ENCODE data around the gene CYB5B.

The CYB5B gene

GRCh38 chr16:69500496-69500895 lies 76.1 kb downstream of the CYB5B start:
- no peaks in the 10 kb centered on the region for H3K36me3 ChIP-seq (ENCODE audit: control insufficient read depth, insufficient read depth, low read length)
- H3K27me3 ChIP-seq (ENCODE audit: control insufficient read depth, insufficient read depth, low read length): no peaks in the 10 kb centered on the region
- no peaks in the 10 kb centered on the region for H3K9me3 ChIP-seq (ENCODE audit: control insufficient read depth, insufficient read depth, low read length)
- no peaks in the 10 kb centered on the region for H3K4me1 ChIP-seq (ENCODE audit: control insufficient read depth, insufficient read depth, low read length)
- no peak overlapping the region for H3K27ac ChIP-seq (ENCODE audit: low read length)
- H3K4me3 ChIP-seq (ENCODE audit: low read length): no peak overlapping the region
- no CpG with 5 or more reads among the region's 4 CpGs for WGBS (ENCODE audit: insufficient coverage, insufficient read length)
- DNase-seq (ENCODE audit: low read depth, low spot score): no peak

DNA sequence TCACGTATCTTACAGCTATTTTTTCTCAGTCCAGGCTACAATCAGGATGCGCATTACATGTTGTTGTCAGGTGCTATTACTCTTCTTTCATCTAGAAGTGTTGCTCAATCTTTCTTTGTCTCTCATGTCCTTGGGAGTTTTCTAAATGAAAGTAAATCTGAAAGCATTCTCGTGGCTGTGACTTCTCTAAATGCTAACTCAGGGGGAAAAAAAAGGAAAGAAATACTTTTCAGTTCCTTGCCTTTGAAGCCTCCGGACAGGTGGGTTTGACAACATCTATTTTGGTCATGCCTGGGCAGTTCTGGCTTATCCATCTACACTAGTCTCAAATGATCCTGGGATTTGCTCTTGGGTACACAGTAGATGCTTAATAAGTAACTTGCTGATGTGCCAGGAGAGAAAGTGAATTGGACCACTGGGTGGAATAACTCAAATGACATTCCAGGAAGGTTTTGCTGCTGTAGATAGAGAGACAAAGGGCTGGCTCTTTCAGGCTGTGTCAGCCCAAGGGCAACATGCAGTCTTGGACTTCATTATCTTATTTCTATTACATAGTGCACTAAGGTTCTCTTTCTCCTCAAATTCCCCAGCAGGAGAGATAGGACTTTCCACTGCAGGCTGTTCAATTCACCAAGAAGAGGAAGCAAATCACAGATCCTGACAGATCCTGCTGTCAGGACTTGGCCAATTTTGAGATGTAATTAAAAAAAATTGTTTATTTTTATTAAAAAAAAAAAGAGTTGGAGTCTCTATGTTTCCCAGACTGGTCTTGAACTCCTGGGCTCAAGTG lies 77.7 kb downstream of the CYB5B start:
- no peaks in the 10 kb centered on the region for H3K27me3 ChIP-seq (ENCODE audit: control insufficient read depth, insufficient read depth, low read length)
- DNase-seq (ENCODE audit: low read depth, low spot score): no peak
- WGBS (ENCODE audit: insufficient coverage, insufficient read length): no CpG with 5 or more reads among the region's 4 CpGs
- no peaks in the 10 kb centered on the region for H3K36me3 ChIP-seq (ENCODE audit: control insufficient read depth, insufficient read depth, low read length)
- no peak overlapping the region for H3K27ac ChIP-seq (ENCODE audit: low read length)
- no peaks in the 10 kb centered on the region for H3K4me1 ChIP-seq (ENCODE audit: control insufficient read depth, insufficient read depth, low read length)
- H3K9me3 ChIP-seq (ENCODE audit: control insufficient read depth, insufficient read depth, low read length): no peaks in the 10 kb centered on the region
- no peak overlapping the region for H3K4me3 ChIP-seq (ENCODE audit: low read length)

DNA sequence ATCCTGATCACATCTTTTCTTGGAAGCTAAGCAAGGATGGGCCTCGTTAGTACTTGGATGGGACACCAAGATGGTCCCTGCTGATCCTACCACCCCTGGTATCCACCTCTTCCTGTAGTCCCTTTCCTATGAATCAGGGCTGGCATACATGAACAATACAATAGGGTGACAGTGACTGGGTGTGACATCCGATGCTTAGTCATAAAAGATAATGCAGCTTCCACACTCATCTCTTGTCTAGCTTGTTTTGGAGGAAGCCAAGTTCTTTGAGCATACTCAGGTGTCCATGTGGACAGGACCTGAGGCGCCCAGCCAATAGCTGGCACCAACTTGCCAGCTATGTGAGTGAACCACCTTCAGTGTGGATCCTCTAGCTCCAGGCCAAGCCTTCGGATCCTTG lies 78.8 kb downstream of the CYB5B start:
- WGBS (ENCODE audit: insufficient coverage, insufficient read length): no CpG with 5 or more reads among the region's 4 CpGs
- no peaks in the 10 kb centered on the region for H3K27me3 ChIP-seq (ENCODE audit: control insufficient read depth, insufficient read depth, low read length)
- no peaks in the 10 kb centered on the region for H3K9me3 ChIP-seq (ENCODE audit: control insufficient read depth, insufficient read depth, low read length)
- no peaks in the 10 kb centered on the region for H3K36me3 ChIP-seq (ENCODE audit: control insufficient read depth, insufficient read depth, low read length)
- no peak for DNase-seq (ENCODE audit: low read depth, low spot score)
- no peaks in the 10 kb centered on the region for H3K4me1 ChIP-seq (ENCODE audit: control insufficient read depth, insufficient read depth, low read length)
- H3K4me3 ChIP-seq (ENCODE audit: low read length): no peak overlapping the region
- no peak overlapping the region for H3K27ac ChIP-seq (ENCODE audit: low read length)

DNA sequence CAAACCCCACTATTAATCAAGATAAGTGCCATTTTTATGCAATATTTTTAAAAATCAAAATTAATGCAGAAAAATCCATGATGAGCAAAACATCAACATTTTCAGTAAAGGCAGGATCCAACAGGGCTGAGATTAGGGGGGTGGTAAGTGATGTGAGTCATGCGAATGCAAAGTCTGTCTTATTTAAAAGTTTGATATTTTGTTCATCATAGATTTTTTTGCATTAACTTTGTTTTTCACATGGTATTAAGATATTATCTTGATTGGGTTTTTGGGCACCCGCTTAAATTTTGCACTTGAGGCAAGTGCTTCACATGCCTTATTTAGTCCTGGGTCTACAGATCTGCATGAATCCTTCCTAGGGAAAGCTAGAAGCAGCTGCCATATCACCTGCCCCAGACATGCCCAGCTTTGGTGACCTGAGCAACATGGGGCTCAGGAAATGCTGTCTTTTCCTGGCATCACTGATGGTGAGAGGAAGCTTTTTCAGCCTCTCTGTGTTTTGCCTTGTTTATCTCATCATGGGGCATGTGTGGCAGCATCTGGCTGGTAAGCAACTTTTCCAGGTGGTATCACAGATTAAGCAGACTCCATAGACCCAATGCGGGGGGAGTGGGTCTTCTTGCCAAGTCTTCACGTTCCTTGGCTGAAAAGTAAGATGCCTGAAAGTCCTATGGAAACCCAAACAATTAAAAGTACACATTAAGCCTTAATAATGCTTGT lies 83.8 kb downstream of the CYB5B start:
- DNase-seq (ENCODE audit: low read depth, low spot score): no peak
- H3K9me3 ChIP-seq (ENCODE audit: control insufficient read depth, insufficient read depth, low read length): no peaks in the 10 kb centered on the region
- no peak overlapping the region for H3K4me3 ChIP-seq (ENCODE audit: low read length)
- H3K36me3 ChIP-seq (ENCODE audit: control insufficient read depth, insufficient read depth, low read length): no peaks in the 10 kb centered on the region
- H3K4me1 ChIP-seq (ENCODE audit: control insufficient read depth, insufficient read depth, low read length): no peaks in the 10 kb centered on the region
- H3K27ac ChIP-seq (ENCODE audit: low read length): no peak overlapping the region
- WGBS (ENCODE audit: insufficient coverage, insufficient read length): no CpG with 5 or more reads among the region's 4 CpGs
- H3K27me3 ChIP-seq (ENCODE audit: control insufficient read depth, insufficient read depth, low read length): no peaks in the 10 kb centered on the region

GRCh38 chr16:69509125-69509524 lies 84.7 kb downstream of the CYB5B start:
- H3K4me1 ChIP-seq (ENCODE audit: control insufficient read depth, insufficient read depth, low read length): no peaks in the 10 kb centered on the region
- DNase-seq (ENCODE audit: low read depth, low spot score): no peak
- no peak overlapping the region for H3K4me3 ChIP-seq (ENCODE audit: low read length)
- no peak overlapping the region for H3K27ac ChIP-seq (ENCODE audit: low read length)
- whole genome bisulfite sequencing (ENCODE audit: insufficient coverage, insufficient read length): no CpG with 5 or more reads among the region's 5 CpGs
- H3K36me3 ChIP-seq (ENCODE audit: control insufficient read depth, insufficient read depth, low read length): no peaks in the 10 kb centered on the region
- H3K9me3 ChIP-seq (ENCODE audit: control insufficient read depth, insufficient read depth, low read length): no peaks in the 10 kb centered on the region
- no peaks in the 10 kb centered on the region for H3K27me3 ChIP-seq (ENCODE audit: control insufficient read depth, insufficient read depth, low read length)

DNA sequence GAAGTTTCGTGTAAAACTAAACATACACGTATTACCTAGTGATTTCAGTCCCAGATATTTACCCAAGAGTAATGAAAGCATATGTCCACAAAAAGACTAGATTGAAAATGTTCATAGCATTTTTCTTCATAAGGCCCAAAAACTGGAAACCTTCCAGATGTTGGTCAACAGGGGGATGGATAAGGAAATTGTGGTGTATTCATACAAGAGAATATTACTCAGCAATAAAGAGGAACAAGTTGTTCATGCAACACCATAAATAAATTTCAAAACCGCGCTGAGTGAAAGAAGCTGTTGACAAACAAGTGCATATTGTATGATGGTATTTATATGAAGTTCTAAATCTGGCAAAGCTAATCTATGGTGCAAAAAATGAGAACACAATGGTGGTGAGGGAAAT lies 87.2 kb downstream of the CYB5B start:
- no peak for DNase-seq (ENCODE audit: low read depth, low spot score)
- Histone ChIP-seq H3K27ac (ENCODE audit: low read length) (no peak overlapping the region), H3K4me1 (ENCODE audit: control insufficient read depth, insufficient read depth, low read length) (no peaks in the 10 kb centered on the region), H3K4me3 (ENCODE audit: low read length) (no peak overlapping the region), H3K27me3 (ENCODE audit: control insufficient read depth, insufficient read depth, low read length) (no peaks in the 10 kb centered on the region), H3K9me3 (ENCODE audit: control insufficient read depth, insufficient read depth, low read length) (no peaks in the 10 kb centered on the region), H3K36me3 (ENCODE audit: control insufficient read depth, insufficient read depth, low read length) (no peaks in the 10 kb centered on the region)
- WGBS (ENCODE audit: insufficient coverage, insufficient read length): no CpG with 5 or more reads among the region's 4 CpGs

DNA sequence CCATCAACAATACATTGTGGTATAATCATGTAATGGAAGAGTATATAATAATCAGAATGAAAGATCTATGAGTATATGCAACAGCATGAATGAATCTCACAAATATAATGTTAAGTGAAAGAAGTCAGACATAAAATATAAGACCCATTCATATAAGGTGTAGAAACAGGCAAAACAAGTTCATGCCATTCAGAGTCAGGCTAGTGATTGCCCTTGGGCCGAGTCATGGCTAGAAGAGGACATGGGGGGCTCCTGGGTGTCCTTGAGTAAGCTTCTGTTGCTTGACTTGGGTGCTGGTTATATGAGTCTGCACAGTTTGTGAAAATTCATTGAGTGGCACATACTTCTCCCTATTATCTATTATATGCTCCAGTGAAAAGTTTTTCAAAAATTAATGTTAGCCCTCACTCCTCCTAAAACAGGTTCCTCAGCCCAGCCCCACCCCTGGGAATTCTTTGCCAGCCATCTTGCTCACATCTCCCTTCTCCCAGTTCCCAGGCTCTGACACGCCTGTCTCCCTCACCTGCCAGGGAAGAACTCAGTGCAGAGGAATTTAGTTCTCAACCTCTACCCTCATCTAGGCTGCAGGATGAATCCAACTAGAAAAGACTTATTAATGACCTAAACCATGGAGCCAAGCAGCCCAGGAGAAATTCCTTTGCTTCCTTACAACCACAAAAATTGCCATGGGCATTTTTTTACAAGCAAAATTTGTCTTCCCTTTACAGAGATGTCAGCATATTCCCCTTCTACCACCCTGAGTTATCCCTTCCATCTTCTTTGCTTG lies 89.0 kb downstream of the CYB5B start:
- Histone ChIP-seq H3K36me3 (ENCODE audit: control insufficient read depth, insufficient read depth, low read length) (no peaks in the 10 kb centered on the region), H3K27ac (ENCODE audit: low read length) (no peak overlapping the region), H3K4me1 (ENCODE audit: control insufficient read depth, insufficient read depth, low read length) (no peaks in the 10 kb centered on the region), H3K4me3 (ENCODE audit: low read length) (no peak overlapping the region), H3K9me3 (ENCODE audit: control insufficient read depth, insufficient read depth, low read length) (no peaks in the 10 kb centered on the region), H3K27me3 (ENCODE audit: control insufficient read depth, insufficient read depth, low read length) (no peaks in the 10 kb centered on the region)
- no peak for DNase-seq (ENCODE audit: low read depth, low spot score)
- WGBS (ENCODE audit: insufficient coverage, insufficient read length): no CpG with 5 or more reads among the region's 2 CpGs

DNA sequence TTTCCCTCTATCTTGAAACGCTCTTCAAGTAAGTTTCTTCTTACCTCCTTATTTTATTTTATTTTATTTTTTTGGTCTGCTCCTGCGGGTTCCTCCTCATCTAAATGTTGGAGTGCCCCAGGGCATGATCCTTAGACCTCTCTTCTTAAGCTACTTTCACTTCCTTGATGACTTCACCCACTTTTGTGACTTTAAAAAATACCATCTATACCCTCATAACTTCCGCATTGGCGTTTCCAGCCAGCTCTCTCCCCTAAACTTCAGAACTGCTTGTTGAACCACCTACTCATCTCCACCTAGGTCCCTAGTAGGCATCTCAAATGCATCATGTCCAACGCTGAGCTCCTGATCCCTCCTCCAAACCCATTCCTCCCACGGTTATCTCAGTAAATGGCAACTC lies 89.9 kb downstream of the CYB5B start:
- no peak for DNase-seq (ENCODE audit: low read depth, low spot score)
- H3K36me3 ChIP-seq (ENCODE audit: control insufficient read depth, insufficient read depth, low read length): no peaks in the 10 kb centered on the region
- 100% methylated on average over 1 of the region's 6 CpGs for WGBS (ENCODE audit: insufficient coverage, insufficient read length)
- no peaks in the 10 kb centered on the region for H3K4me1 ChIP-seq (ENCODE audit: control insufficient read depth, insufficient read depth, low read length)
- no peaks in the 10 kb centered on the region for H3K27me3 ChIP-seq (ENCODE audit: control insufficient read depth, insufficient read depth, low read length)
- no peaks in the 10 kb centered on the region for H3K9me3 ChIP-seq (ENCODE audit: control insufficient read depth, insufficient read depth, low read length)
- no peak overlapping the region for H3K27ac ChIP-seq (ENCODE audit: low read length)
- H3K4me3 ChIP-seq (ENCODE audit: low read length): no peak overlapping the region
